Neural progenitor cell (in vitro differentiated cells): ENCODE data around the gene AFF3.

ENCODE experiments used
- EZH2 ChIP-seq: fragments of 200-600 bp; sonication (generic); IDR thresholded peaks from 2 replicates; pipeline ENCODE4 v1.6.1; 2017; ENCODE audit warnings: antibody characterized with exemption, mild to moderate bottlenecking, moderate library complexity
- EZH2phosphoT487 ChIP-seq: fragments of 200-600 bp; sonication (generic); IDR thresholded peaks from 2 replicates; pipeline ENCODE4 v1.6.1; 2017; ENCODE audit warnings: antibody characterized with exemption
- TF ChIP-seq, protein P1 (sequence below): fragments of 200-600 bp; sonication (generic); IDR thresholded peaks from 2 replicates; pipeline ENCODE4 v1.5.1; 2017; ENCODE audit warnings: antibody characterized with exemption, mild to moderate bottlenecking

DNA sequence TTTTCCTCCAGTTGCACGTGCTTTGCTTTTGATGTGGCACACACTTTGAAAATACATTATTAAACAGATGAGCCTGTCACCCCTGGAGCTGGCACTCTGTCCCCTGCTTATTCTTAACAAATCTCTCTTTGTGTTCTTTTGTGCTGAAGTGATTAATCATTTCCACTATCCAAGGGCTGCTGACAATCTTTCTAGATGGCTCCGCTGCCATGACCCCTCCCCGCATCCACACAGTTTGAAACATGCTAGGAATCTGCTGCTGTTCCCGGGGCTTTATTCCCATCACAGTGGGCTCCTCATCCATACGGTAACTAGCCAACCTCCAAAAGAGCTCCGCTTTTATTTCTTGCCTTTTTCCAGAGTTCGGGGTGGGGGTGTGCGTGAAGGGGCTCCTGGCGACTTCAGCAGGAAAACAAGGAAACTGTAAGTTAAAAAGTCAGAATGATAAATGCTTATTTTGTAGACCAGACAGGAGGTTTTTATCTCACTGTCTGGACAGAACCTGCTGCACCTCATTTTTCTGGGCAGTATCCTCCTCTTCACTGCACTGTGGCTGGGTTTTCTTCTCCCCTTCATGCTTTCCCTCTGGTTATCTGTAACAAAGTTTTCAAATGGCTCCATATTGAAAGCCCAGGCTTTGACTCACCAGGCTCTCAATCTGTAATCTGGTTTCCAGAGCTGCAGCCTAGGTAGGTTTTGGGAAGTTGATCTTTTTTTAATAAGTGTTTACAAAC, 319.7 kb downstream of the AFF3 start:
- TF ChIP-seq, protein P1, sequence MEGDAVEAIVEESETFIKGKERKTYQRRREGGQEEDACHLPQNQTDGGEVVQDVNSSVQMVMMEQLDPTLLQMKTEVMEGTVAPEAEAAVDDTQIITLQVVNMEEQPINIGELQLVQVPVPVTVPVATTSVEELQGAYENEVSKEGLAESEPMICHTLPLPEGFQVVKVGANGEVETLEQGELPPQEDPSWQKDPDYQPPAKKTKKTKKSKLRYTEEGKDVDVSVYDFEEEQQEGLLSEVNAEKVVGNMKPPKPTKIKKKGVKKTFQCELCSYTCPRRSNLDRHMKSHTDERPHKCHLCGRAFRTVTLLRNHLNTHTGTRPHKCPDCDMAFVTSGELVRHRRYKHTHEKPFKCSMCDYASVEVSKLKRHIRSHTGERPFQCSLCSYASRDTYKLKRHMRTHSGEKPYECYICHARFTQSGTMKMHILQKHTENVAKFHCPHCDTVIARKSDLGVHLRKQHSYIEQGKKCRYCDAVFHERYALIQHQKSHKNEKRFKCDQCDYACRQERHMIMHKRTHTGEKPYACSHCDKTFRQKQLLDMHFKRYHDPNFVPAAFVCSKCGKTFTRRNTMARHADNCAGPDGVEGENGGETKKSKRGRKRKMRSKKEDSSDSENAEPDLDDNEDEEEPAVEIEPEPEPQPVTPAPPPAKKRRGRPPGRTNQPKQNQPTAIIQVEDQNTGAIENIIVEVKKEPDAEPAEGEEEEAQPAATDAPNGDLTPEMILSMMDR = no peak
- TF ChIP-seq EZH2phosphoT487 (no peak), EZH2 (no peak)
